ENCODE measurements around the gene HSPB1. TPM values are rescaled to one million over a fixed set of nuclear protein-coding genes. Genes with fewer than 3 reads are reported as not detected.
A peak's percentile ranks its signal among the peaks of the same experiment; 100 is the strongest.
"Not testable (repeated sequence)": the region's sequence is repeated elsewhere in the genome, so short reads cannot be mapped to it uniquely, and the experiment has no call there.

HSPB1 gene
- 702 and 809 TPM in 2 replicates for total RNA-seq
- 2,326 TPM for polyA plus RNA-seq (2012)

DNA sequence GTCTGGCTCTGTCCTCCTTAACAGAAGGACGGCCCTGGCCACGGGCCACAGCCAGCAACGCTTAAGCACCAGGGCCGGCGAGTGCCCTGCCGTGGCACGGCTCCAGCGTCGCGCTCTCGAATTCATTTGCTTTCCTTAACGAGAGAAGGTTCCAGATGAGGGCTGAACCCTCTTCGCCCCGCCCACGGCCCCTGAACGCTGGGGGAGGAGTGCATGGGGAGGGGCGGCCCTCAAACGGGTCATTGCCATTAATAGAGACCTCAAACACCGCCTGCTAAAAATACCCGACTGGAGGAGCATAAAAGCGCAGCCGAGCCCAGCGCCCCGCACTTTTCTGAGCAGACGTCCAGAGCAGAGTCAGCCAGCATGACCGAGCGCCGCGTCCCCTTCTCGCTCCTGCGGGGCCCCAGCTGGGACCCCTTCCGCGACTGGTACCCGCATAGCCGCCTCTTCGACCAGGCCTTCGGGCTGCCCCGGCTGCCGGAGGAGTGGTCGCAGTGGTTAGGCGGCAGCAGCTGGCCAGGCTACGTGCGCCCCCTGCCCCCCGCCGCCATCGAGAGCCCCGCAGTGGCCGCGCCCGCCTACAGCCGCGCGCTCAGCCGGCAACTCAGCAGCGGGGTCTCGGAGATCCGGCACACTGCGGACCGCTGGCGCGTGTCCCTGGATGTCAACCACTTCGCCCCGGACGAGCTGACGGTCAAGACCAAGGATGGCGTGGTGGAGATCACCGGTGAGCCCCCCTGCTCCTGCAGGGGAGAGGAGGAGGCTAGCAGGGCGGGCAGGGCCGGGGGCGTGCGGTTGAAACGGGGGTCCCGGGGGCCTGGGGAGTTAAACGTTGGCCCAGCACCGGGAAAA, at the start of gene HSPB1:
TSS of gene HSPB1 (plus strand) at position 327 of the 855 bp plus-strand sequence. CDS start at position 367, 40 bp downstream.
- DNase-seq (ENCODE audit: low read depth): peak; percentile 99

DNA sequence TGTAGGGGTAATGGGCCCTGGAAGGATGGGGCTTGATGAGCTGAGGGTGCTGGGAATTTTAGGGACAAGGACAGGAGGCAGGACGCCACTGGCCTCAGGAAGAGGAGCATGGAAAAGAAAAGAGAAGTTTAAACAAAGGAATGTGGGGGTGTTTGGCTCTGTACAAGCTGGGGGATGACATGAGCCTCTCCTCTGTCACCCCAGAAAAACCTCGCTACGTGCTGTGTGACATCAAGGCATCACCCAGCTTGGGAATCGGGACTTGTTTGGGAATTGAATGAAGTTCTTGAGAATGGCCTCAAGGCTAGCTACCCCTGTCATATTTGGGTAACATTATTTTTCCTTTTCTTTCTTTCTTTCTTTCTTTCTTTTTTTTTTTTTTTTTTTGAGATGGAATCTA, 47.7 kb upstream of the HSPB1 start:
- no peak for DNase-seq (ENCODE audit: low read depth)

DNA sequence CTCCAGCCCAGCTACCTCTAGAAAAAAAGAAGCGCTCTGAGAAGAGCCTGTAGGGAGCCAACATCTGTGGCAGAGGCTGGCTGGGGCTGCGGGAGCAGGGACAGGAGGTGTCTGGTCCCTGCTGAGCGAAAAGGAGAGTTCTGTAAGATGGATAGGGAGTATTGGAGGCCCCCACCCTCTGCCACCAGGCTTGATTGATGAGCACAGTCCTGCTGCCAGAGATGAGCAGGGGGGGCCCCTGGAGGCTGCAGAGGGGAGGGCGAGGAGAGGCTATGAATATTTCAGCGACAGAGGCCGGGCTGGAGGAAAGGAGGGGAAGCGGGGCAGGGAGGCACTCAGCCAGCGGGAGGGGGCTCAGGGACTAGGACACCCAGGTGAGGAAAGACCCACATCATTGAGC, 44.5 kb upstream of the HSPB1 start:
- DNase-seq (ENCODE audit: low read depth): no peak

- DNase-seq (ENCODE audit: low read depth): no peak
Measured at GRCh38 chr7:76259124-76260093, 43.1 kb upstream of the HSPB1 start.

GRCh38 chr7:76260171-76260703, 42.2 kb upstream of the HSPB1 start:
- no peak for DNase-seq (ENCODE audit: low read depth)

DNA sequence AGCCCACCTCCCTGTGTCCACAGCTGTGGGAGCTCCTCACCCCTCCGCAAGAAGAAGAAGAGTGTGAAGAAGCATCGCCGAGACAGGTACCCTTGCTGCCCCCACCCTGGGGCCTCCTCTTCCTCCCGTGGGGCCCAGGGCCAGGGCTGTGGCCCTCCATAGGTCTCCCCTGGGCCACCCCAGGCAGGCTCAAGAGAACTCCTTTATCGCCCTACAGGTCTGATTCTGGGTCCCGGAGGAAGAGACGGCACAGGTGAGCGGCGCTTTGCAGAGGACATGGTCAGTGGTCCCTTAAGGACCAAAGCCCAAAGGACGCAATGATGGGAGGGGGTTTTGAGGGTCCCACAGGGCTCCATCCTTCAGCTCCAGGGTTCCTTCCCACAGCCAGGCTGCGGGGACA, 41.1 kb upstream of the HSPB1 start:
- DNase-seq (ENCODE audit: low read depth): no peak

GRCh38 chr7:76261931-76262330, 40.5 kb upstream of the HSPB1 start:
- DNase-seq (ENCODE audit: low read depth): no peak

DNA sequence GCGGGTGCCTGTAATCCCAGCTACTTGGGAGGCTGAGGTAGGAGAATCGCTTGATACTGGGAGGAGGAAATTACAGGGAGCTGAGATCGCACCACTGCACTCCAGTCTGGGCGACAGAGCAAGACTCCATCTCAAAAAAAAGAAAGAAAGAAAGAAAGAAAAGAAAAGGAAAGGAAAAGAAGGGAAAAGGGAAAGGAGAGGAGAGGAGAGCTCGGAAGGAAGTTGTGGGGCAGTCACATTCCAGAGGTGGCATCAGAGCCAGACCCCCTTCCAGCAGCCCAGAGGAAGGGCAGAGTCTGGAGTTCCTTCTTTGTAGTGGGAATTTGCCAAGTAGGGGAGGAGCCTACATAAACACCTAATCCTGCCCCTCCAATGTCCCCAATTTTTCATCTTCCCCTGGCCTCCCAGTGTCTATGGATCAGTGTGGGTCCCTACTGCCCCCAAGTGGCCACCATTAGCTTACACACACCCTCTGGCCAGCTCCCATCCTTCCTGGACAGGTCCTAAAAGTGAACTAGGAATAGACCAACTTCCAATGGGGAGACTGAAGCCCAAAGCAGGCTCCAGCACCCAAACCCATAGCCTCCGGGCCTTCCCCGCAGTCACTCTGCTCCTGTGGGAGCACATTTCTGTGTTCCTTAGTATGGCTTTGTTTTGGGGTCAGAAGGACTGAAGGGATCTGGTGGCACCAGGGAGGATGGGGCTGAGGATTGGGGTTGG, 39.6 kb upstream of the HSPB1 start:
- peak; percentile 75 for DNase-seq (ENCODE audit: low read depth)

- no peak for DNase-seq (ENCODE audit: low read depth)
Measured at GRCh38 chr7:76265299-76265698, 37.2 kb upstream of the HSPB1 start.

DNA sequence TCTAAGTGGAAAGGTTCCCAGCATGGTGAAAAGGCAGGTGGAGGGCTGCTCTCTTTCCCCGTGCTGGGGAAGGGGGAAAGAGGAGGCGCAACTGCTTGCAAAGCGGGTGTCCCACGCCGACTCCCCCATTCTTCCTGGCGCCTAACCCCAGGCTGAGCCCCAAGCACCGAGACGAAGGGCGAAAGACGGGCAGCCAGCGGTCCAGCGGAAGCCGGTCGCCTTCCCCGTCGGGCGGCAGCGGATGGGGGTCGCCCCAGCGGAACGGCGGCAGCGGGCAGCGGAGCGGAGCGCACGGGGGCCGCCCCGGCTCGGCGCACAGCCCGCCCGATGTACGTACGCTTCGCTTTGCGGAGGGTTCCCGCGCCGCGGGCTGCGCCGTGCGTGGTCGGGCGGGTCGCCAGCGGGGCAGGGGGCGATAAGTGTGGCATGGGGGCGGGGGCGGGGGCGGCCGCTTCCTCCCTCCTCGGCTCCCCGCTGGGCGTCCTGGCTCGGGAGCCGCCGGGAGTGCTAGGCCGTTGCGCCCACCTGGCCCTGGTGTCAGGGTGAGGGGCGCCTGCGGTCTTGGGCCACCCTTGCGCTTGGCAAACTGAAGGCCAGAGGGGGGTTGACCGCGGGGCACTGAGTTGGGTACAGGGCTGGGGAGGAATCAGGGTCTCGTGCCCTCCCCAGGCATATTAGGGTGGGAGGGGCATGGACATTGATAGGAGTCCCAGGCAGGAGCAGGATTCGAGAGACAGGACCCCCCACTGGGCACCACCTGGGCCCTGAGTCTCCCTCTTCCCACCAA, 35.2 kb upstream of the HSPB1 start:
- DNase-seq (ENCODE audit: low read depth): no peak

DNA sequence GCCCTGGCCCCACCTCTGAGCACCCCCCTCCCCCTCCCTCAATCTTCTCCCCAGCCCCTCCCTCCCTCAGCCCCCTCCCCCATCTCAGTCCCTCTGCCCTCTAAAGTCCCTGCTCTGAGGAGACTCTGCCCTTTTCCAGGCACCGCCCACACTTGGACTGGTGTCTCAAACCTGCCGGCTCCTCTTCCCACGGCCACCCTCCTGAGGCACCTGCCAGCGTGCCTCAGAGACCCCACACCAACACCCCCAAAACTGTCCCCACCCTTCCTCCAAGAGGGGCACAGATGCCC, 34.6 kb upstream of the HSPB1 start:
- DNase-seq (ENCODE audit: low read depth): no peak

DNA sequence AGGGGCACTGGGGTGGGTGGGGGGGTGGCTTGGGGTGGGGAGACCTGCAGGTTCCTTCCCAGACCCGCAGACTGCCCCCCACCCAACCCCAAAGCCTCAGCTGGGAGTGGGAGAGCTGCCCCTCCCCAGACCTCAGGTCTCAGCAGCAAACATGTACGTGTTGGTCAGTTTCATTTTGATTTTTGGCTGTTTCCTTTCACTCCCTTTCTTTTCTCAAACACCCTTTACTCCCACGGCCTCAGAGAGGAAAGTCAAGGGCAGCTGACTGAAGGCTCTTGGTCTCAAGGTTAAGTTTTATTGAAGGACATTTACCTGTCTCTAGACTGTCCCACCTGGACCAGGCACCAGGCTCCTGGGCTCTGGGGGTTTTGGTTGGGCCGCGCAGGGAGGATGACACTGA, 34.1 kb upstream of the HSPB1 start:
- no peak for DNase-seq (ENCODE audit: low read depth)

DNA sequence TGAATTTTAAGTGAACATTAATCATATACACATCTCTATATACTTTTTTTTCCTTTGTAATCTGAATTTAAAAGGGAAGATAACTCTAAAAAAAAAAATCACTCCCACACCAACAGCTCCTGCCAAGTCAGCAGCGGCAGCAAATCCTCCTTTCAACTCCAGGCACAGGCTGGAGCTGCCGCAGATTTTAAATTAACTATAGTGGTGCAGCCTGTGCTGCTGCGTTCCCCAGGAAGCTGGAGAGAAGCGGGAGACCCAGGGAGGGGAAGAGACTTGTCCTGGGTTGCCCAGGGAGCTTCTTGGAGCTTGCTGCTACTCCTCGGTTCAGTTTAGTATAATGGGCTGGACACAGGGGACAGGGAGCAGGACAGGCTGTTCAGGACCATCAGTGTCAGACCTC, 32.6 kb upstream of the HSPB1 start:
- DNase-seq (ENCODE audit: low read depth): no peak

DNA sequence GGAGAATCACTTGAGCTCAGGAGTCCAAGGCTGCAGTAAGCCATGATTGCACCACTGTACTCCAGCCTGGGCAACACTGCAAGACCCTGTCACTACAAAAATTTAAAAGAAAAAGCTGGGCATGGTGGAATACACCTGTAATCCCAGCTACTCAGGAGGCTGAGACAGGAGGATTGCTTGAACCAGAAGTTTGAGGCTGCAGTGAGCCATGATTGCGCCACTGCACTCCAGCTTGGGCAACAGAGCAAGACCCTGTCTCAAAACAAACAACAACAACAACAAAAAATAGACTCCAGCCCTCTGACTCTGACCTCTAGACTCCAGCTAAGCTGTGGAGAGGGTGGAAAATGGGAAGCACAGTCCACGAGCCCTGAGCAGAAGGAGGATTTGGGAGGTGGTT, 31.1 kb upstream of the HSPB1 start:
- DNase-seq (ENCODE audit: low read depth): not testable (repeated sequence)

GRCh38 chr7:76272142-76272541, 30.3 kb upstream of the HSPB1 start:
- DNase-seq (ENCODE audit: low read depth): no peak

- no peak for DNase-seq (ENCODE audit: low read depth)
Measured at GRCh38 chr7:76272851-76273497, 29.5 kb upstream of the HSPB1 start.

- no peak for DNase-seq (ENCODE audit: low read depth)
Measured at GRCh38 chr7:76273503-76273902, 29.0 kb upstream of the HSPB1 start.

DNA sequence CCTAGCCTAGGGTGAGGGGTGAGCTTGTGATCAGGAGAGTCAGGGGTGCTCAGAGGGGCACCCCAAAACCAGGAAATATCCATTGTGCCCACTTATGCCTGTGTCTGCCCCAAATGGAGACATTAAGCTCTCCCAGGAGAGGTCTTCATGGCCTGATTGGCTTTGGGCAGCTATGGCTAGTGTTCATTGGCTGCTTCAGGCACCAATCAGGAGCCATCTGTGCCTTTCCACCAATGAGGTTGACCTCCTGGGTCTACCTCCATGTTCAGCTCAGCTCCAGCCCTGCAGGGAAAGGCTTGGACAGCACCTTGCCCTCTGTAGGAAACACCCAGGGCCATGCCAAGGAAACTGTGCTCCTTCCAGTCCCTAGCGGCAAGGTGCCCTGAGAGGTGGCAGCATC, 23.9 kb upstream of the HSPB1 start:
- no peak for DNase-seq (ENCODE audit: low read depth)

GRCh38 chr7:76280408-76280807, 22.1 kb upstream of the HSPB1 start:
- DNase-seq (ENCODE audit: low read depth): no peak
